ENCODE results near the gene VWA3B.

The VWA3B gene

DNA sequence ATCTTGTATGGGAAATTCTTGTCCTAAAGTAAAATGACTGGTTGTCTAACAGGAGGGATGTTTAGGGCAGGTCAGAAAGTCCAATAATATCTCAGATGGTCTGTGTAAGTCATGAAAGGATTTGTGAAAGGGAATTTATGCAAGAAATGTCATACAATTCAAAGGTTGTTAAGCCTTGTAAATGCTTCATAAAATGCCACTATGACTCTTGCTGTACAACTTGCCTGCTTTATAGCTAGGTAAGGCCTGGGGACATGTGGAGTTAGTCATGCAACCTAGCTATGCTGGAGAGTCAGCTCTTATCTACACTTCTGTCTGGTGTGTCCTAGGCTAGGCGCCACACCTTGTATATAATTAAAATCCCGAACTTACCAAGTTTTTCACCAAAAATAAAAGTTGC lies 36.9 kb upstream of the VWA3B start:
- no peak overlapping the region for H3K4me2 ChIP-seq
- peaks cover 4 to 20% (median 8%) of the 10 kb centered on the region in 11 experiments; a peak in 19 of 22 replicates for H3K9me3 ChIP-seq (replicated peaks in 1 of 11)
- H3K4me3 ChIP-seq: no peak overlapping the region
- no peaks in the 10 kb centered on the region for H3K4me1 ChIP-seq
- no peaks in the 10 kb centered on the region for H3K36me3 ChIP-seq
- TF ChIP-seq Cebpa-rat (IDR thresholded peaks at IDR 0.05): no peak
- no peak overlapping the region for H3K9ac ChIP-seq
- H4K20me1 ChIP-seq: no peaks in the 10 kb centered on the region
- no peak overlapping the region for H3K27ac ChIP-seq
- H3K27me3 ChIP-seq: peaks cover 0 to 75% (median 0%) of the 10 kb centered on the region in 11 experiments; a peak in 4 of 22 replicates

DNA sequence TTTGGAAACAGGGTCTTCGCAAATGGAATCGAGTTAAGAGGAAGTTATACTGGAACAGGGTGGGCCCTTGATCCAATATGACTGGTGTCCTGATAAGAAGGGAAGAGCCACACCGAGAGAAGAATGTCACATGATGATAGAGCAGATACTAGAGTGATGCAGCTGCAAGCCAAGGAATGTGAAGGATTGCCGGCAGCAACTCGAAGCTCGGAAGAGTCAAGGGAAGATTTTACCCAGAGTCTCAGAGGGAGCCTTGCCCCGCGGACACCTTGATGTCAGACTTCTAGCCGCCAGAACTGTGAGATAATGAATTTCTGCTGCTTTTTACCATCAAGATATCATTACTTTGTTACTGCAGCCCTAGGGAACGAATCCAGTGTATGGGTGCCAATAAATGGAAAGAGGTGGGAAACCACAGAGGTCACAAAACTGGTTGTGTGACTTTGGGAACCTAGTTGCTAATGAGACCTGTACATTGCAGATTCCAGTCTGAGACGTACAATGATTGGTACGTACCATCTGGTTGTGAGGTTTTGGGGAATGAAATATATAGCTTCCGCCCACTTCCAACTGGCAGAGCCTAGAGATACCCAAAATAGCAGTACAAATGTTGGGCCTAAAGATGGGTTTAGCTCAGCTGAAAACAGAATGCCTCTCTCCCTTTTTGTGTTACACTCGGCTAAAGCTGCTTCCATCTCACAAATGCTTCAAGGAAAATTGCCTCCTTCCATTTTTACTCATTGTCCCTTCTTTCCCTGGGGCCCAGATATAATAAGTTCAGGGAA lies 28.6 kb upstream of the VWA3B start:
- no peak for TF ChIP-seq Cebpa-rat (IDR thresholded peaks at IDR 0.05)
- Histone ChIP-seq H3K9me3 (replicated peaks in 1 of 11) (peaks cover 0 to 16% (median 0%) of the 10 kb centered on the region in 11 experiments; a peak in 3 of 22 replicates), H3K4me2 (no peak overlapping the region)

DNA sequence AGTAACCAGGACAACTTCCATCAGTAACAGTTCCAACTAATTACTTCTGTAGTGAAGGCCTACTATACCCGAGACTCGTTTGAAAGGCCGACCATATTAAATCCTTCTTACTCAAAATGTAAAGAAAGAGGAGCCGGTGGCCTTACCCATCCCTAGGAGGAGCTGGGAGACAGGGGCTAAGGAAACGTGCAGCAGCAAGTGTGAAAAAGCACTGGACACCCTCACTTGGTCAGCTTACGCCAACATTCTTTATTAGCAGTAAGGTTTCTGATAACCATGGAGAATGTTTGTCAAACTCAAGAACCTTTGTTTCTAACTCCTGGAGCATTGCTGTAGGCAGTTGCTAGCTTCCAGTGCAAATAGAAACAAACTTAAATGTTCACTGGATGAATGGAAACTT lies 26.7 kb upstream of the VWA3B start:
- H3K4me2 ChIP-seq: no peak overlapping the region

More for the DNA sequence above, 28.6 kb upstream of the VWA3B start:
- no peak overlapping the region for H3K4me3 ChIP-seq
- H4K20me1 ChIP-seq: no peaks in the 10 kb centered on the region
- H3K4me1 ChIP-seq: no peaks in the 10 kb centered on the region
- no peak overlapping the region for H3K9ac ChIP-seq
- H3K27me3 ChIP-seq: peaks cover 0 to 41% (median 0%) of the 10 kb centered on the region in 11 experiments; a peak in 4 of 22 replicates
- no peaks in the 10 kb centered on the region for H3K36me3 ChIP-seq
- H3K27ac ChIP-seq: no peak overlapping the region

DNA sequence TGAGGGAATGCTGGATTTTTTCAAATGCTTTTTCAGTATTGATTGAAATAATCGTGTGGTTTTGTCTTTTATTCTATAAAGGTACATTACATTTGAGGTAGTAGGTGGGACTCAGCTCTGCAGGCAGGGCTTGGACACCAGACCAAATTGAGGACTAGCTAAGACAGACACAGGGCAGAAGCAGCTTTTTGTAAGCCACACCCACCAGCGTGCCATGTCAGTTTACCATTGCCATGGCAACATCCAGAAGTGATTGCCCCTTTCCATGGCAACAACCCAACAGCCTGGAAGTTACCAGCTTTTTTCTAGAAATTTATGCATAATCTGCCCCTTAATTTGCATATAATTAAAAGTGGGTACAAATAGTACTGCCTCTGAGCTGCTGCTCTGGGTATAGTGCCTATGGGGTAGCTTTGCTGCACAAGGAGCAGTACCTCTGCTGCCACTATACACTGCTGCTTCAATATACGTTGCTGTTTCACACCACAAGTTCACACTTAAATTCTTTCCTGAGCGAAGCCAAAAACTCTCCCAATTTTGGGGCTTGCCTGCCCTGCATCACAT lies 23.6 kb upstream of the VWA3B start:
- H3K9me3 ChIP-seq (replicated peaks in 1 of 11): peaks cover 0 to 11% (median 0%) of the 10 kb centered on the region in 11 experiments; a peak in 3 of 22 replicates
- H3K4me1 ChIP-seq: no peaks in the 10 kb centered on the region
- H3K27me3 ChIP-seq: peaks cover 0 to 25% (median 0%) of the 10 kb centered on the region in 11 experiments; a peak in 3 of 22 replicates
- no peak overlapping the region for H3K4me3 ChIP-seq
- H3K9ac ChIP-seq: no peak overlapping the region
- no peak for TF ChIP-seq Cebpa-rat (IDR thresholded peaks at IDR 0.05)
- no peak overlapping the region for H3K27ac ChIP-seq
- no peak overlapping the region for H3K4me2 ChIP-seq
- H4K20me1 ChIP-seq: no peaks in the 10 kb centered on the region
- no peaks in the 10 kb centered on the region for H3K36me3 ChIP-seq

More for the DNA sequence above, 26.7 kb upstream of the VWA3B start:
- H3K27me3 ChIP-seq: peaks cover 0 to 31% (median 0%) of the 10 kb centered on the region in 11 experiments; a peak in 3 of 22 replicates
- H3K4me3 ChIP-seq: no peak overlapping the region
- TF ChIP-seq Cebpa-rat (IDR thresholded peaks at IDR 0.05): no peak
- no peak overlapping the region for H3K9ac ChIP-seq
- H3K36me3 ChIP-seq: no peaks in the 10 kb centered on the region
- no peaks in the 10 kb centered on the region for H4K20me1 ChIP-seq
- no peaks in the 10 kb centered on the region for H3K4me1 ChIP-seq
- no peak overlapping the region for H3K27ac ChIP-seq
- peaks cover 0 to 16% (median 0%) of the 10 kb centered on the region in 11 experiments; a peak in 3 of 22 replicates for H3K9me3 ChIP-seq (replicated peaks in 1 of 11)

DNA sequence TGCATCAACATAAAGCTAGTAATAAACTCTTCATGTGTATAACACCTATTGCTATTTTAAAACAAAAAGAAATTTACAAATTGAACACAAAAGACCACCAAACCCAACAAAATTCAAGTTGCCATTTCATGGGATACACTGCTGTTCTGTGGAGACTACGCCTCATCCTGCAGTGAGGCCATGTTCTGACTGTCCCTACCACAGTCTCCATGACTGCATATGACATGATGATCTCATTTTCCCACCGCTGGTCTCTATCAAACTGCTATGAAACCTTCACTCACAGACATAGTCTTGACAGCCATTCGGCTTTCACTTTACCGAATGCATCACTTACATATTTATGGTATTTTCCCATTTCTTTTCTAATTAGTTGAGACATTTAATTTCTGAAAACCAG lies 21.2 kb upstream of the VWA3B start:
- Histone ChIP-seq H3K36me3 (no peaks in the 10 kb centered on the region), H3K9me3 (replicated peaks in 1 of 11) (peaks cover 0 to 8% (median 0%) of the 10 kb centered on the region in 11 experiments; a peak in 3 of 22 replicates), H3K27ac (no peak overlapping the region), H3K27me3 (peaks cover 0 to 17% (median 0%) of the 10 kb centered on the region in 11 experiments; a peak in 2 of 22 replicates), H3K4me2 (no peak overlapping the region), H4K20me1 (no peaks in the 10 kb centered on the region), H3K4me3 (no peak overlapping the region), H3K4me1 (no peaks in the 10 kb centered on the region), H3K9ac (no peak overlapping the region)
- no peak for TF ChIP-seq Cebpa-rat (IDR thresholded peaks at IDR 0.05)

DNA sequence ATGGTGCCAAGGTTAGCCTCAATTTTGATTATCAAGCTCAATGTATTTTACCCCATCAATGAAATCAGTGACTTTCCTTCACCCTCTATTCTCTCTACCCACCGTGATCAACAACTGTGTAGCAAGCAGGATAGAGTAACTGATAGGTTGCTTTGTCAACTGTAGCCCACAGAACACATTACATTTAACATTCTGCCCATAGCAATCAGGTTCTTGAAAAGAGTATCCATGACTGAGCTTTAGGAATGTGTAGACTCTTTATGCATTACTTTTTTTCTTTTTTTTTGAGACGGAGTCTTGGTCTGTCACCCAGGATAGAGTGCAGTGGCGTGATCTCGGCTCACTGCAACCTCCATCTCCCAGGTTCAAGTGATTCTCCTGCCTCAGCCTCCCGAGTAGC lies 19.8 kb upstream of the VWA3B start:
- Histone ChIP-seq H3K27ac (no peak overlapping the region), H3K27me3 (peaks cover 0 to 27% (median 0%) of the 10 kb centered on the region in 11 experiments; a peak in 2 of 22 replicates), H3K36me3 (no peaks in the 10 kb centered on the region), H3K9ac (no peak overlapping the region), H3K4me2 (no peak overlapping the region), H4K20me1 (no peaks in the 10 kb centered on the region), H3K9me3 (replicated peaks in 1 of 11) (peaks cover 0 to 5% (median 0%) of the 10 kb centered on the region in 11 experiments; a peak in 3 of 22 replicates), H3K4me3 (no peak overlapping the region), H3K4me1 (no peaks in the 10 kb centered on the region)
- no peak for TF ChIP-seq Cebpa-rat (IDR thresholded peaks at IDR 0.05)

DNA sequence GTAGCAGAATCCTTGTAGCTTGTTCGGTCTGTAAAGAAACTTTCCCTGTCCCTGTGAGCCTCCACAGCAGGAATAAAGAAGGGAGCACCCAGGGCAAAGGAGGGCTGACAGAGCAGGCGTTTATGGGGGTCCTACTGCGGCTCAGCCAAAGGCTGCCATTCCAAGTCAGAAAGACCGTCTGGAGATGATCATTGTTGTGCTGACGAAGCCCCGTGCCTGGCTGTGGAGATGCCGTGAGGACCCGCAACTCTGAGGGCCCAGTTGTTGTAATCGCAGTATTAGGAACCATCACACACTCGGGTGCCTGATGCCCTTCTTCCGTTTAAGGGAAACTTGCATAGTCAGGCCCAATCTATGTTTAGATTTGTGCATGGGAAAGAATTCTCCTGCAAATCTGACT lies 16.9 kb upstream of the VWA3B start:
- Histone ChIP-seq H3K27ac (no peak overlapping the region), H3K4me2 (no peak overlapping the region), H3K4me1 (no peaks in the 10 kb centered on the region), H3K27me3 (peaks cover 0 to 23% (median 0%) of the 10 kb centered on the region in 11 experiments; a peak in 2 of 22 replicates), H3K9ac (no peak overlapping the region), H4K20me1 (no peaks in the 10 kb centered on the region), H3K36me3 (no peaks in the 10 kb centered on the region), H3K9me3 (replicated peaks in 1 of 11) (peaks cover 9 to 25% (median 16%) of the 10 kb centered on the region in 11 experiments; a peak in 20 of 22 replicates), H3K4me3 (no peak overlapping the region)
- no peak for TF ChIP-seq Cebpa-rat (IDR thresholded peaks at IDR 0.05)

DNA sequence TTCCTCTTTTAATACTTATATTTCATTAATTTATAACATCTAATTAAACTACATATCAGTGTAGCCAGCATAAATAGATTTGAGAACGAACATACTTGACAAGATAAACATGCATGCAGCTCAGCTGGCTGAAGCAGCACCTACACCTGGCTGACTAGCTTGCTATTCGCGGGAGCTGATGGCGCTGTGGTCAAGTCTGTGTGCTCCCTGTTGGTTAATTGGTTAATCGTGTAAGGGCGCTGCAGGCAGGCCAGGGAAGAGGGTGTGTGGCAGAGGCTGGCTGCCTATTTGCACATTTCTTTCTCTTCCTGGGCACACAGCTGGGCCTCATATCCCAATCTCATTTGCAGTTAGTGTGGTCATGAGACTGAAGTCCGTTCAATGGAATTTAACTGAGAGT lies 14.5 kb upstream of the VWA3B start:
- H3K4me3 ChIP-seq: no peak overlapping the region
- no peaks in the 10 kb centered on the region for H3K36me3 ChIP-seq
- no peaks in the 10 kb centered on the region for H4K20me1 ChIP-seq
- TF ChIP-seq Cebpa-rat (IDR thresholded peaks at IDR 0.05): no peak
- H3K4me1 ChIP-seq: no peaks in the 10 kb centered on the region
- peaks cover 9 to 25% (median 16%) of the 10 kb centered on the region in 11 experiments; a peak in 21 of 22 replicates for H3K9me3 ChIP-seq (replicated peaks in 1 of 11)
- H3K4me2 ChIP-seq: no peak overlapping the region
- H3K27ac ChIP-seq: no peak overlapping the region
- H3K9ac ChIP-seq: no peak overlapping the region
- H3K27me3 ChIP-seq: peaks cover 0 to 23% (median 0%) of the 10 kb centered on the region in 11 experiments; a peak in 2 of 22 replicates

DNA sequence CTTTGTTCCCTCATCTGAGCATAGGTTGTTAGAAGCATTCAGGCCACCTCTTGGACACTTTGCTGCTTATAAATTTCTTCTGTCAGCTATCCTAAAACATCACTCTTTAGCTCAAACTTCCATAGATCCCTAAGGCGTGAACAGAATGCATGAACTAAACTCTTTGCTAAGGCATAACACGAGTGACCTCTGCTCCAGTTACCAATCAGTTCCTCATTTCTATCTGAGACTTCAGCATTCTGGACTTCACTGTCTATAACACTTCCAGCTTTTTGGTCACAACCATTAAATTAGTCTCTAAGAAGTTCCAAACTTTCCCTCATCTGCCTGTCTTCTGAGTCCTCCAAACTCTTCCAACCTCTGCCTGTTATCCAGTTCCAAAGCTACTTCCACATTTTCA lies 8.3 kb upstream of the VWA3B start:
- no peaks in the 10 kb centered on the region for H3K36me3 ChIP-seq
- peaks cover 14 to 27% (median 26%) of the 10 kb centered on the region in 10 experiments for H3K4me1 ChIP-seq
- H3K9ac ChIP-seq: no peak overlapping the region
- no peak overlapping the region for H3K27ac ChIP-seq
- peaks cover 8 to 21% (median 12%) of the 10 kb centered on the region in 11 experiments; a peak in 20 of 22 replicates for H3K9me3 ChIP-seq (replicated peaks in 1 of 11)
- H3K27me3 ChIP-seq: peaks cover 0 to 29% (median 0%) of the 10 kb centered on the region in 11 experiments; a peak in 4 of 22 replicates
- no peak overlapping the region for H3K4me2 ChIP-seq
- H4K20me1 ChIP-seq: no peaks in the 10 kb centered on the region
- no peak for TF ChIP-seq Cebpa-rat (IDR thresholded peaks at IDR 0.05)
- H3K4me3 ChIP-seq: no peak overlapping the region
